A549 treated with AZD9567 at 1 μM for 4 hours (cell line): ENCODE measurements around the gene GLRA3. TPM values are rescaled to one million over a fixed set of nuclear protein-coding genes. Genes with fewer than 3 reads are reported as not detected.

Experiments
- total RNA-seq: library from RNA; stranded (reverse); fragments of 200-300 nt; extraction: Qiagen RNA extraction; gene quantifications from 5 replicates; pipeline ENCODE4 v1.2.3, GENCODE V29; 2022; ENCODE audit not compliant: insufficient read depth

GLRA3 gene
- not detected in 5 replicates for total RNA-seq

DNA sequence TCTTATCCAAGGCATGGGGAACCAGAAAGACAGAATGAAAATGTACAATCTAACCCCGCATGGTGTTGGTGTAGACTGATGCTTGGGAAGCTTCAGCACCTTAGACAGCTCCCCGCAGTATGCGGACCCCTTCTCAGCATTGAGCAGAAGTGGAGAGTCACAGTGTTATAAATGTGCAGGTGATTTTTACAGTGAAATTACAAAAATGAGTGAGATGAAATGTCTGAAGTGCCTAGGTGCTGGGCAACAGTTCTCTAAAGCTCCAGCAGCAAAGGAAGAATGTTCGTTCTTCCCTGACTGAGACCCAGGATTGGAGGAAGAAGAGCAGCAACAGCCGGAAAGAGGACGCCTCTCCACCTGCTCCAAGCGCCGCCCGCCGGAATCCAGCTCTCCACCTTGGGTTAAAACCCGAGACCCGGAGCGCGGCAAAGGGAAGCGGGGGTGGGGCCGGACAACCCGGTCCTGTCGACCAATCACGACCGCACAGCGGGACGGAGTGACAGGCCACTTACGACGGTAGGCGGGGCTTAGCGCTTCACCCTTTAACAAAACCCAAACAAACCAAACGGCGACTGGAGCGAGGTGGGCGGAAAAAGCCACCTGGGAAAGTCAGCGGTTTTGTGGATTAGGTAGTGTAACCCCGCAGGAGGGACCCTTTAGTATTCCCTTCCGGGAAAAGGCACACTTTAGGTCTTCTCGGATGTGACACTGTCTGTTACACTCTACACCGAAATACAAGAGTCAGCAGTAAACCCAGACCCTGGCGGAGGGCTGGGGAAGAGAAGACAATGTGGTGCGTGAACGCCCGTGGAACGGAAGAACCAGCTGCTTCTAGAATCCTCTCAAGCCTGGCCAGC, at the start of gene GLRA3:
Gene GLRA3, minus strand, starts transcription at position 403 of the 857 bp plus-strand sequence. CDS start 436 bp downstream, outside the sequence.

Other genes starting within 250 kb of the GLRA3 start
- not detected in 5 replicates for gene ADAM29, start 89.1 kb upstream of the GLRA3 start, total RNA-seq